DOHH2 (cell line): Measurements from ENCODE around the gene TRERF1.

Experiments used
- H3F3A ChIP-seq: fragments of 200-600 bp; sonication (generic), shearing (Covaris generic); 2 replicates; pipeline ENCODE4 v1.6.0; 2016; ENCODE audit warnings: antibody characterized with exemption, mild to moderate bottlenecking; ENCODE audit not compliant: control insufficient read depth, insufficient read depth
- H3K27ac ChIP-seq: fragments of 200-600 bp; sonication (generic); 2 replicates; pipeline ENCODE4 v1.5.1; 2014; ENCODE audit warnings: low read depth, mild to moderate bottlenecking, low read length, moderate library complexity
- H3K27me3 ChIP-seq: fragments of 200-600 bp; sonication (generic); 2 replicates; pipeline ENCODE4 v1.6.1; 2014; ENCODE audit warnings: mild to moderate bottlenecking, low read length, mixed read lengths; ENCODE audit not compliant: control insufficient read depth
- H3K36me3 ChIP-seq: fragments of 200-600 bp; sonication (generic); 2 replicates; pipeline ENCODE4 v1.6.1; 2014; ENCODE audit warnings: mild to moderate bottlenecking, low read length, moderate library complexity, mixed read lengths; ENCODE audit not compliant: control insufficient read depth
- H3K4me1 ChIP-seq: fragments of 200-600 bp; sonication (generic); 2 replicates; pipeline ENCODE4 v1.6.1; 2014; ENCODE audit warnings: mild to moderate bottlenecking, low read length, mixed read lengths; ENCODE audit not compliant: control insufficient read depth
- H3K4me2 ChIP-seq: fragments of 200-600 bp; sonication (generic); 2 replicates; pipeline ENCODE4 v1.6.0; 2014; ENCODE audit warnings: mild to moderate bottlenecking, low read length, moderate library complexity
- H3K4me3 ChIP-seq: fragments of 200-600 bp; sonication (generic); 2 replicates; pipeline ENCODE4 v1.5.1; 2014; ENCODE audit warnings: mild to moderate bottlenecking, low read length, mixed read lengths
- H3K79me2 ChIP-seq: fragments of 200-600 bp; sonication (generic); 2 replicates; pipeline ENCODE4 v1.6.1; 2014; ENCODE audit warnings: mild to moderate bottlenecking, low read length, mixed read lengths; ENCODE audit not compliant: control insufficient read depth
- H3K9me2 ChIP-seq: fragments of 200-600 bp; sonication (generic); replicated peaks from 2 replicates; pipeline ENCODE4 v1.6.1; 2014; ENCODE audit warnings: mild to moderate bottlenecking, low read length, mixed read lengths; ENCODE audit not compliant: control insufficient read depth
- H3K9me3 ChIP-seq: fragments of 200-600 bp; sonication (generic); 2 replicates; pipeline ENCODE4 v1.6.1; 2014; ENCODE audit warnings: antibody characterized with exemption, low read length, mixed read lengths; ENCODE audit not compliant: control insufficient read depth, insufficient read depth
- H4K20me1 ChIP-seq: fragments of 200-600 bp; sonication (generic); 2 replicates; pipeline ENCODE4 v1.6.0; 2014; ENCODE audit warnings: low read depth, mild to moderate bottlenecking, antibody characterized with exemption, low read length, moderate library complexity; ENCODE audit not compliant: control insufficient read depth, insufficient read depth
- CTCF ChIP-seq: fragments of 200-600 bp; sonication (generic); IDR thresholded peaks from one replicate; pipeline ENCODE4 v1.5.1; 2014; ENCODE audit warnings: antibody characterized with exemption, mild to moderate bottlenecking, low read depth, low read length; ENCODE audit not compliant: poor library complexity, severe bottlenecking
- EZH2phosphoT487 ChIP-seq: fragments of 200-600 bp; sonication (generic); IDR thresholded peaks from 2 replicates; pipeline ENCODE4 v1.6.1; 2017; ENCODE audit warnings: borderline replicate concordance, mild to moderate bottlenecking, antibody characterized with exemption, low read length, moderate library complexity, mixed read lengths

TRERF1 gene

GRCh38 chr6:42185597-42185996 lies 266.1 kb downstream of the TRERF1 start:
- no peak overlapping the region for H3K4me3 ChIP-seq
- TF ChIP-seq EZH2phosphoT487, result no peak
- no peak for TF ChIP-seq CTCF
- no peaks in the 10 kb centered on the region for H3F3A ChIP-seq
- H3K27me3 ChIP-seq, result no peaks in the 10 kb centered on the region
- no peaks in the 10 kb centered on the region for H3K4me1 ChIP-seq
- no peaks in the 10 kb centered on the region for H3K36me3 ChIP-seq
- H3K27ac ChIP-seq, result no peak overlapping the region
- H3K79me2 ChIP-seq, result no peaks in the 10 kb centered on the region
- H3K4me2 ChIP-seq, result no peak overlapping the region
- no peaks in the 10 kb centered on the region for H3K9me3 ChIP-seq
- H3K9me2 ChIP-seq, result no peaks in the 10 kb centered on the region
- H4K20me1 ChIP-seq, result no peaks in the 10 kb centered on the region

GRCh38 chr6:42184475-42184874 lies 267.3 kb downstream of the TRERF1 start:
- H3K9me2 ChIP-seq, result no peaks in the 10 kb centered on the region
- no peaks in the 10 kb centered on the region for H3K36me3 ChIP-seq
- H3K27me3 ChIP-seq, result no peaks in the 10 kb centered on the region
- TF ChIP-seq EZH2phosphoT487, result no peak
- no peak for TF ChIP-seq CTCF
- no peaks in the 10 kb centered on the region for H3K9me3 ChIP-seq
- H3F3A ChIP-seq, result no peaks in the 10 kb centered on the region
- no peak overlapping the region for H3K4me3 ChIP-seq
- H3K27ac ChIP-seq, result no peak overlapping the region
- H3K79me2 ChIP-seq, result no peaks in the 10 kb centered on the region
- no peaks in the 10 kb centered on the region for H4K20me1 ChIP-seq
- no peaks in the 10 kb centered on the region for H3K4me1 ChIP-seq
- no peak overlapping the region for H3K4me2 ChIP-seq

GRCh38 chr6:42182101-42182500 lies 269.6 kb downstream of the TRERF1 start:
- no peaks in the 10 kb centered on the region for H3K9me3 ChIP-seq
- H3K79me2 ChIP-seq, result no peaks in the 10 kb centered on the region
- peaks cover 2% of the 10 kb centered on the region for H3K4me1 ChIP-seq
- no peaks in the 10 kb centered on the region for H3K27me3 ChIP-seq
- H3F3A ChIP-seq, result no peaks in the 10 kb centered on the region
- no peak for TF ChIP-seq EZH2phosphoT487
- TF ChIP-seq CTCF, result no peak
- H3K27ac ChIP-seq, result no peak overlapping the region
- H3K36me3 ChIP-seq, result no peaks in the 10 kb centered on the region
- no peak overlapping the region for H3K4me2 ChIP-seq
- no peak overlapping the region for H3K4me3 ChIP-seq
- H3K9me2 ChIP-seq, result no peaks in the 10 kb centered on the region
- no peaks in the 10 kb centered on the region for H4K20me1 ChIP-seq

- no peak for TF ChIP-seq CTCF
- TF ChIP-seq EZH2phosphoT487, result no peak
- Histone ChIP-seq H3K9me3 (no peaks in the 10 kb centered on the region), H3K36me3 (no peaks in the 10 kb centered on the region), H3K9me2 (no peaks in the 10 kb centered on the region), H3K79me2 (no peaks in the 10 kb centered on the region), H3K4me1 (peaks cover 8% of the 10 kb centered on the region), H3K4me3 (no peak overlapping the region), H4K20me1 (no peaks in the 10 kb centered on the region), H3K4me2 (no peak overlapping the region), H3K27ac (no peak overlapping the region), H3F3A (no peaks in the 10 kb centered on the region), H3K27me3 (no peaks in the 10 kb centered on the region)
These were observed 271.8 kb downstream of the TRERF1 start for GRCh38 chr6:42179945-42180313.
